Measurements from ENCODE around the gene KRTAP12-3. TPM values are rescaled to one million over a fixed set of nuclear protein-coding genes. Genes with fewer than 3 reads are reported as not detected.

The KRTAP12-3 gene
- total RNA-seq, 2 donors from 2014 or later = not detected

- H3K4me1 Mint-ChIP-seq = peaks cover 56% of the 10 kb centered on the region
- Histone ChIP-seq H3K9ac (ENCODE audit: extremely low read depth, low read length, poor library complexity, severe bottlenecking) (no peak overlapping the region), H3K36me3 (ENCODE audit: control insufficient read depth, insufficient read depth, low read length) (no peaks in the 10 kb centered on the region), H3K27ac (ENCODE audit: low read depth, low read length) (no peak overlapping the region), H3K9me3 (ENCODE audit: control insufficient read depth, low read length) (peaks cover 6% of the 10 kb centered on the region), H3K4me3 (ENCODE audit: low read length) (no peak overlapping the region), H3K27me3 (ENCODE audit: control insufficient read depth, insufficient read depth, low read length, poor library complexity, severe bottlenecking) (peaks cover 39% of the 10 kb centered on the region), H3K4me1 (ENCODE audit: control insufficient read depth, insufficient read depth, low read length) (peaks cover 2% of the 10 kb centered on the region)
- peaks cover 63% of the 10 kb centered on the region for H3K27me3 Mint-ChIP-seq (ENCODE audit: insufficient read depth)
- H3K4me3 Mint-ChIP-seq = no peak overlapping the region
- TF ChIP-seq, protein P1, sequence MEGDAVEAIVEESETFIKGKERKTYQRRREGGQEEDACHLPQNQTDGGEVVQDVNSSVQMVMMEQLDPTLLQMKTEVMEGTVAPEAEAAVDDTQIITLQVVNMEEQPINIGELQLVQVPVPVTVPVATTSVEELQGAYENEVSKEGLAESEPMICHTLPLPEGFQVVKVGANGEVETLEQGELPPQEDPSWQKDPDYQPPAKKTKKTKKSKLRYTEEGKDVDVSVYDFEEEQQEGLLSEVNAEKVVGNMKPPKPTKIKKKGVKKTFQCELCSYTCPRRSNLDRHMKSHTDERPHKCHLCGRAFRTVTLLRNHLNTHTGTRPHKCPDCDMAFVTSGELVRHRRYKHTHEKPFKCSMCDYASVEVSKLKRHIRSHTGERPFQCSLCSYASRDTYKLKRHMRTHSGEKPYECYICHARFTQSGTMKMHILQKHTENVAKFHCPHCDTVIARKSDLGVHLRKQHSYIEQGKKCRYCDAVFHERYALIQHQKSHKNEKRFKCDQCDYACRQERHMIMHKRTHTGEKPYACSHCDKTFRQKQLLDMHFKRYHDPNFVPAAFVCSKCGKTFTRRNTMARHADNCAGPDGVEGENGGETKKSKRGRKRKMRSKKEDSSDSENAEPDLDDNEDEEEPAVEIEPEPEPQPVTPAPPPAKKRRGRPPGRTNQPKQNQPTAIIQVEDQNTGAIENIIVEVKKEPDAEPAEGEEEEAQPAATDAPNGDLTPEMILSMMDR (conservative IDR thresholded peaks at IDR 0.05) = no peak
- WGBS, 2 experiments (ENCODE audit: insufficient coverage in 1 of 2, insufficient read length in 1 of 2) = 76 to 83% methylated on average over 9 to 16 of the region's 16 CpGs
- no peaks in the 10 kb centered on the region for H3K36me3 Mint-ChIP-seq (ENCODE audit: low read depth)
- peak; percentile 66 for DNase-seq
- peaks cover 10% of the 10 kb centered on the region for H3K9me3 Mint-ChIP-seq
- H3K27ac Mint-ChIP-seq = no peak overlapping the region
These were observed 45.4 kb downstream of the KRTAP12-3 start for GRCh38 chr21:44702973-44703730.

DNA sequence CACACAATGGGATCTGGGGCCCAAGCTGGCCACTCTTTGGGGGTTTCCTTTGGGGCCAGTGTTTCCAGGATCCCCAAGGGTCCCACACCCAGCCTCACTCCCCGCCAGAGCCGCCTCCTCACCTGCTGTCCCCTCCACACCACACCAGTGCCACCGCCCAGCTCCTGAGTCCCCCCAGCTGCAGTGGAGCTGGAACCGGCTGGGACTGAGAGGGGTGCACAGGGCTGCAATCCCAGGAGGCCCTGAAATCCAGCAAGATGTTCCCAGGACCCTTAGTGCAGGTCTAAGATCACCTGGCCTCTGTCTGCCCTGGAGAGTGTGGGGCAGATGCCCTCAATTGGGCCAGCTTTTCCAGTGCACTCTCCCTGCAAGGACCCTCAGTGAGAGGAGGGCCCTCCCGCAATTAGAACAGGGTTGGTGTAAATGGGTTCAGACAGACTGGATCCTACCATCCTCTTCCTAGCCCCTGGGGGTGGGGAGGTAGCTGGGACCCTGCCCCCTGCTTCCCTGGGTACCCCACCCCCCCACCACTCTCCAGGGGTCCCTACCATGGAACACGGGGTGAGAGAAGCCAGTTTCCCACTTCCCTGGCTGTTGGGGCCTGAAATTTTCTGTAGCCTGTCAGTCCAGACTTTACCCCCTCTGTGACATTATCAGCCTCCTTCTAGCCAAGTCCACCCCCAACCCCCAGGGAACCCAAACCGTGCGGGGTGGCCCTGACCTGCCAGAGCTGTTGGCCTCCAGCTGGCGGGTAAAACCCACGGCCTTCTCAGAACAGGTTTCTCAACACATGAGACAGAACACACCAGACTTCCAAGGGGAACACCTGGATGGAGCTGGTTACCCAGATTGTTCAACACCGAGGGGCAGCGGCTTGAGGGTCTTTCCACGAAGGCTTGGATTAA, 46.3 kb downstream of the KRTAP12-3 start:
- Histone ChIP-seq H3K9ac (ENCODE audit: extremely low read depth, low read length, poor library complexity, severe bottlenecking) (no peak overlapping the region), H3K27ac (ENCODE audit: low read depth, low read length) (no peak overlapping the region), H3K9me3 (ENCODE audit: control insufficient read depth, low read length) (peaks cover 6% of the 10 kb centered on the region), H3K4me1 (ENCODE audit: control insufficient read depth, insufficient read depth, low read length) (no peaks in the 10 kb centered on the region), H3K4me3 (ENCODE audit: low read length) (no peak overlapping the region), H3K36me3 (ENCODE audit: control insufficient read depth, insufficient read depth, low read length) (no peaks in the 10 kb centered on the region), H3K27me3 (ENCODE audit: control insufficient read depth, insufficient read depth, low read length, poor library complexity, severe bottlenecking) (peaks cover 47% of the 10 kb centered on the region)
- Mint-ChIP-seq H3K4me3 (peak overlapping the region; percentile 35), H3K27ac (no peak overlapping the region), H3K4me1 (peaks cover 57% of the 10 kb centered on the region), H3K27me3 (ENCODE audit: insufficient read depth) (peaks cover 65% of the 10 kb centered on the region), H3K36me3 (ENCODE audit: low read depth) (no peaks in the 10 kb centered on the region), H3K9me3 (peaks cover 10% of the 10 kb centered on the region)
- TF ChIP-seq, protein P1 (conservative IDR thresholded peaks at IDR 0.05) = no peak
- peak; percentile 68 for DNase-seq
- WGBS, 2 experiments (ENCODE audit: insufficient coverage in 1 of 2, insufficient read length in 1 of 2) = 49 to 58% methylated on average over 3 to 13 of the region's 13 CpGs

DNA sequence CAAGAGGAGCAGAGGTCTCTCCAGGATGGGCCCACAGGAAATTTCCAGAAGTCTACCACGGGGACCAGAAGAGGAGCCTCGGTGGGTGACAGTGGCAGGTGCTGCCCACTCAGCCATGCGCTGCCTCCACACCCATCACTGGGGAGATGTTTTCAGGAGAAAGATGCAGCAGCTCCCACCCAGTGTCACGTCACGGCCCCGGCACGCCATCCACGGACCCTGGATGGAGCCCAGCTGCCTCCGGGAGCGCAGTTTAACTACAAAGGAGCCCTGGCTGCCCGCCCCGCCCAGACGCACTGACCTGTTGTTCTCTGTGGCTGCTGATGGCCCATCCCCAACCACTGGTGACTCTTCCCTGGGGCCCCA, 46.9 kb downstream of the KRTAP12-3 start:
- Mint-ChIP-seq H3K9me3 (peaks cover 10% of the 10 kb centered on the region), H3K27me3 (ENCODE audit: insufficient read depth) (peaks cover 68% of the 10 kb centered on the region), H3K27ac (no peak overlapping the region), H3K36me3 (ENCODE audit: low read depth) (no peaks in the 10 kb centered on the region), H3K4me3 (peak overlapping the region; percentile 35), H3K4me1 (peaks cover 57% of the 10 kb centered on the region)
- 43 to 50% methylated on average over 9 to 13 of the region's 13 CpGs for WGBS, 2 experiments (ENCODE audit: insufficient coverage in 1 of 2, insufficient read length in 1 of 2)
- no peak overlapping the region for H3K27ac ChIP-seq (ENCODE audit: low read depth, low read length)
- TF ChIP-seq, protein P1 (conservative IDR thresholded peaks at IDR 0.05) = no peak
- H3K4me1 ChIP-seq (ENCODE audit: control insufficient read depth, insufficient read depth, low read length) = peaks cover 5% of the 10 kb centered on the region
- H3K4me3 ChIP-seq (ENCODE audit: low read length) = no peak overlapping the region
- peak; percentile 86 for DNase-seq
- peaks cover 53% of the 10 kb centered on the region for H3K27me3 ChIP-seq (ENCODE audit: control insufficient read depth, insufficient read depth, low read length, poor library complexity, severe bottlenecking)
- no peak overlapping the region for H3K9ac ChIP-seq (ENCODE audit: extremely low read depth, low read length, poor library complexity, severe bottlenecking)
- H3K9me3 ChIP-seq (ENCODE audit: control insufficient read depth, low read length) = peaks cover 6% of the 10 kb centered on the region
- H3K36me3 ChIP-seq (ENCODE audit: control insufficient read depth, insufficient read depth, low read length) = no peaks in the 10 kb centered on the region

Measured in endodermal cell (in vitro differentiated cells).